Panc1 (cell line): ENCODE measurements around the gene MALAT1. TPM values are rescaled to one million over a fixed set of nuclear protein-coding genes. Genes with fewer than 3 reads are reported as not detected.

Experiments used
- ATAC-seq: fragments of 200-7000 bp; cut with Tn5 transposase; 2 replicates; pipeline ENCODE4 v1.9.1; 2020; ENCODE audit warnings: mild to moderate bottlenecking, moderate library complexity
- BruUV-seq: library from RNA; stranded (reverse); fragments of 400-500 nt; replicated peaks from 2 replicates; lab custom pipeline; 2021; lab: Mats Ljungman, UMichigan
- CTCF ChIA-PET: fragments of 300-600 bp; sonication (Branson Sonifier 250); formaldehyde crosslinking; loops from one replicate; lab custom pipeline; 2022; ENCODE audit warnings: antibody characterized with exemption; lab: Charles Lee
- POLR2A ChIA-PET: fragments of 300-600 bp; sonication (Branson Sonifier 250); formaldehyde crosslinking; loops from one replicate; lab custom pipeline; 2022; ENCODE audit warnings: antibody characterized with exemption; lab: Charles Lee
- DNase-seq: peaks from one replicate; pipeline ENCODE4 v3.0.0-alpha.2; 2010; ENCODE audit warnings: low read depth, low spot score
- H3K27ac ChIP-seq: 2 replicates; pipeline ENCODE4 v1.5.1; 2011; ENCODE audit warnings: mild to moderate bottlenecking, low read length, inconsistent platforms
- H3K27me3 ChIP-seq: fragments of 200-500 bp; sonication (Bioruptor generic); 2 replicates; pipeline ENCODE4 v1.6.0; 2014; ENCODE audit warnings: low read length, inconsistent platforms; ENCODE audit not compliant: control insufficient read depth, insufficient read depth
- H3K36me3 ChIP-seq: fragments of 200-500 bp; sonication (Bioruptor generic); 2 replicates; pipeline ENCODE4 v1.5.1; 2014; ENCODE audit warnings: inconsistent platforms, mild to moderate bottlenecking, low read length, moderate library complexity; ENCODE audit not compliant: control insufficient read depth, insufficient read depth
- H3K4me1 ChIP-seq: 2 replicates; pipeline ENCODE4 v1.5.1; 2011; ENCODE audit warnings: inconsistent platforms, mild to moderate bottlenecking, low read length, moderate library complexity; ENCODE audit not compliant: control insufficient read depth, insufficient read depth
- H3K4me3 ChIP-seq, 2 experiments: 2 replicates each; pipeline ENCODE4 v1.5.1; 2011 to 2012; ENCODE audit warnings: low read depth in 2 of 2, low read length in 2 of 2, mild to moderate bottlenecking in 2 of 2, inconsistent platforms in 1 of 2, moderate library complexity in 1 of 2
- H3K9me3 ChIP-seq: fragments of 200-500 bp; sonication (Bioruptor generic); 2 replicates; pipeline ENCODE4 v1.5.1; 2014; ENCODE audit warnings: low read depth, mild to moderate bottlenecking, inconsistent platforms, low read length, moderate library complexity; ENCODE audit not compliant: control insufficient read depth, insufficient read depth
- CTCF ChIP-seq: fragments of 450-650 bp; IDR thresholded peaks from 2 replicates; pipeline ENCODE4 v1.5.1; 2017; ENCODE audit warnings: mild to moderate bottlenecking
- POLR2AphosphoS5 ChIP-seq: IDR thresholded peaks from 2 replicates; pipeline ENCODE4 v1.6.1; 2012; ENCODE audit warnings: mild to moderate bottlenecking, low read depth, low read length, moderate library complexity
- REST ChIP-seq, 2 experiments: IDR thresholded peaks; 2 replicates each; pipeline ENCODE4 v1.6.1; 2011 to 2012; ENCODE audit warnings: low read depth in 2 of 2, control low read depth in 1 of 2, low read length in 1 of 2, mild to moderate bottlenecking in 1 of 2, moderate library complexity in 1 of 2; ENCODE audit not compliant: insufficient read depth in 1 of 2
- SIN3A ChIP-seq: IDR thresholded peaks from 2 replicates; pipeline ENCODE4 v1.6.1; 2012; ENCODE audit warnings: low read depth, mild to moderate bottlenecking, low read length, moderate library complexity, borderline replicate concordance; ENCODE audit not compliant: insufficient read depth
- TCF7L2 ChIP-seq: IDR thresholded peaks from 2 replicates; pipeline ENCODE4 v1.6.1; 2011; ENCODE audit warnings: mild to moderate bottlenecking, low read depth, low read length, inconsistent platforms
- in situ Hi-C: cut with HindIII; loops from 2 replicates; pipeline ENCODE4 v1.10.0; 2016; ENCODE audit warnings: low sequenced_read_pairs, low pct_unique_long_range_greater_than_20kb
- intact Hi-C: fragments of 100-400 bp; cut with micrococcal nuclease; formaldehyde crosslinking; loops from one replicate; pipeline ENCODE4 v1.10.0; 2022; ENCODE audit not compliant: unreplicated experiment
- total RNA-seq: library from RNA; stranded (reverse); gene quantifications from one replicate; pipeline ENCODE4 v1.2.1, GENCODE V29; 2021; ENCODE audit not compliant: unreplicated experiment

The MALAT1 gene
- total RNA-seq, 1 experiment from 2014 or later = 13,645 TPM

- in situ Hi-C loops = no loop called here
- Histone ChIP-seq H3K36me3 (no peaks in the 10 kb centered on the region), H3K27me3 (no peaks in the 10 kb centered on the region), H3K4me3 (no peak overlapping the region), H3K9me3 (no peaks in the 10 kb centered on the region), H3K27ac (no peak overlapping the region), H3K4me1 (peaks cover 48% of the 10 kb centered on the region)
- CTCF ChIA-PET = interaction anchor here (0.6 to 2.3 kb wide), 7 partner anchors 11 to 40 kb away, joined by 3 to 22 read pairs (median 4); partner anchors contain the start of genes FAM89B, SCYL1 and ZNRD2
- no peak for TF ChIP-seq REST (IDR thresholded peaks at IDR 0.05; ENCODE audit: insufficient read depth in 1 of 2, low read depth in 2 of 2, low read length in 1 of 2)
- TF ChIP-seq CTCF = peak; percentile 96; the same call in 1 of the 2 replicates
- TF ChIP-seq TCF7L2 = no peak
- TF ChIP-seq POLR2AphosphoS5 = no peak
- 0 out of 2 replicates have a peak, but pooled peaks have one; percentile 43 for TF ChIP-seq SIN3A
- no TSS peak for BruUV-seq
- DNase-seq (no peak), ATAC-seq (peak; percentile 80)
- intact Hi-C loops = loop anchor here (10.0 kb wide), 1 partner anchor 303 kb away; the partner anchor contains the start of gene CFL1
- POLR2A ChIA-PET = no interaction called here
Observed at GRCh38 chr11:65551572-65552387, 52.9 kb downstream of the MALAT1 start.

GRCh38 chr11:65552388-65552951 is 53.6 kb downstream of the MALAT1 start:
- BruUV-seq = no TSS peak
- Histone ChIP-seq H3K4me1 (peaks cover 55% of the 10 kb centered on the region), H3K36me3 (no peaks in the 10 kb centered on the region), H3K4me3 (no peak overlapping the region), H3K27ac (no peak overlapping the region), H3K9me3 (no peaks in the 10 kb centered on the region), H3K27me3 (no peaks in the 10 kb centered on the region)
- ATAC-seq (no peak), DNase-seq (no peak)
- POLR2A ChIA-PET = no interaction called here
- intact Hi-C loops (loop anchor here (10.0 kb wide), 1 partner anchor 302 kb away; the partner anchor contains the start of gene CFL1), in situ Hi-C loops (no loop called here)
- TF ChIP-seq CTCF = no peak; the same call in 1 of the 2 replicates
- TF ChIP-seq REST (IDR thresholded peaks at IDR 0.05; ENCODE audit: insufficient read depth in 1 of 2, low read depth in 2 of 2, low read length in 1 of 2) = no peak
- no peak for TF ChIP-seq POLR2AphosphoS5
- TF ChIP-seq TCF7L2 = no peak
- no peak for TF ChIP-seq SIN3A
- CTCF ChIA-PET = interaction anchor here (0.6 to 2.3 kb wide), 7 partner anchors 12 to 39 kb away, joined by 3 to 22 read pairs (median 4); partner anchors contain the start of genes FAM89B, SCYL1 and ZNRD2
